ENCODE measurements around the gene SPTLC1.
A peak's percentile ranks its signal among the peaks of the same experiment; 100 is the strongest.
"Not testable (repeated sequence)": the region's sequence is repeated elsewhere in the genome, so short reads cannot be mapped to it uniquely, and the experiment has no call there.

SPTLC1 gene

DNA sequence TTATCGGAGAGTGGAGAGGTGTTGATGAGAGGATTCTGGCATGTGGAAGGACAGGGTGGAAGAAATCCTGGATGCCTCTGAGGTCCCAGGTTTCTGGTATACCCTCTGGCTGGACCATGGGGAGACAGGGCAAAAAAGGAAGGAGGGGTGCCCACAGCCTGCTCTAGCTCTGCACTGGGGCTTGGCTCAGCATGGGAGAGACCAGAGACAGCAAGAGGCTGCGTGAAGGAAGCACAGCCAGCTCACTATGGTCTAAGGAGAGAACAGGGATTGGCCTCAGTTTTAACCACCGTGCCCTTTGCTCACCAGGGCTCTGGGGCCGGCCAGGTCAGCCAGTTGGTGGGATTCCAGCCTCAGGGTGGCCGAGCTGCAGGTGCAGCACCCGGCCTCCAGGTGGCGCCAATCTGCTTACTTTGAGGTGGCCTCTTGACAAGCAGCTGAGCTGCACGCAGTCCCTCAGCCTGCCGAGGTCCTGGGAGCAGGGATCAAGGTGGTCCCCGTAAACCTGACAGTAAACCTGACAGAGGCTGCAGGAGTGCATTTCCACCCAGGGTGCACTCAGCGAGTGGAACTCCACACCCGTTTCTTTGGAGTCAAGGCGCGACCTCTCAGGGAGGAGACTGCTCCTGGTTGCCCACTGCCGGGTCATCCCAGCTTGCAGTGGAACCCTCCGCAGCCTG lies 25.0 kb upstream of the SPTLC1 start:
- DNase-seq, result peak; percentile 50

GRCh38 chr9:92138960-92139540 lies 23.8 kb upstream of the SPTLC1 start:
- DNase-seq, result not testable (repeated sequence)

GRCh38 chr9:92138157-92138959 lies 23.1 kb upstream of the SPTLC1 start:
- DNase-seq, result peak; percentile 59 to 64

DNA sequence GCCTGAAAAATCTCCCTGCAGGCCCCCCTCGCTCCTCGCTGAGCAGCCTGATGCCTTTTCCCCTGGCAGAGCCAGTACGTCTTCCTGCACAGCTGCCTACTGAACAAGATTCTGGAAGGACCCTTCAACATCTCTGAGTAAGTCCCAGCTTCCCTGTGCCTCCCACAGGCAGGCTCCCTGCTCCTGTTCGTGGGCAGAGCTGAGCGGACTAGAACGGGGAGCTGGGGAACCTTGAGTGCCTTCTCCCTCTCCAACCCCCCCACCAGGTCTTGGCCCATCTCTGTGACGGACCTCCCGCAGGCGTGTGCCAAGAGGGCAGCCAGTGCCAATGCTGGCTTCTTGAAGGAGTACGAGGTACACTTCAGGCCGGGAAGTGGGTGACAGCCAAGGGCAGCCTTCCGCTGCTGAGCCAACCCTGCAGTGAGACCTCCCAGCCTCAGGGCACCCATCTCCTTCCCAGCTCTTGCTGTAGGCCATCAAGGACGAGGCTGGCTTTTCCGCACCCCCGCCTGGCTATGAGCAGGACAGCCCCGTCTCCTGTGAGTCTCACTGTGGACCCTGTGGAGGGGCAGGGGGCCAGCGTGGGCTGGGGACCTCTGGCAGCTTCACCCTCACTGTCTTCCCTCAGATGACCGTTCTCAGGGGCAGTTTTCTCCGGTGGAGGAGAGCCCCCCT lies 21.1 kb upstream of the SPTLC1 start:
- no peak for DNase-seq

- no peak for DNase-seq
Measured at GRCh38 chr9:92135576-92135975, 20.4 kb upstream of the SPTLC1 start.

GRCh38 chr9:92133949-92134604 lies 18.9 kb upstream of the SPTLC1 start:
- peak; percentile 82 to 83 for DNase-seq

DNA sequence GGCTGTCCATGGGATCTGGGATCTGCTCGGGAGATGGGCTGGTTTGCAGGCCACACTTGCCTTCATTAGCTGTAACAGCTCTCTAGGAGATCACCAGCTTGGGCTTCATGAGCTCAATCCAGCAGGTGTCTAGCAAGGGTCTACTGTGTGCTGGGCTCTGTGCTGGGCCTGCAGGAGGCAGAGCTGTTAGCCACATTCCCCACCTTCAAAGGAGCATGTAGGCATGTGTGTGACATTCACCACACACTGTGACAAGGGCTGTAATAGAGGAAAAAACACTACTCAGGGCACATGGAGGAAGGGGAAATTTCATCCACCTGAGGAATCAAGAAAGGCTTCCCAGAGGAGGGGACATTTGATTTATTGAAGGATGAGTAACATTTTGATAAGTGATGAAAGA lies 17.7 kb upstream of the SPTLC1 start:
- DNase-seq, result not testable (repeated sequence)

DNA sequence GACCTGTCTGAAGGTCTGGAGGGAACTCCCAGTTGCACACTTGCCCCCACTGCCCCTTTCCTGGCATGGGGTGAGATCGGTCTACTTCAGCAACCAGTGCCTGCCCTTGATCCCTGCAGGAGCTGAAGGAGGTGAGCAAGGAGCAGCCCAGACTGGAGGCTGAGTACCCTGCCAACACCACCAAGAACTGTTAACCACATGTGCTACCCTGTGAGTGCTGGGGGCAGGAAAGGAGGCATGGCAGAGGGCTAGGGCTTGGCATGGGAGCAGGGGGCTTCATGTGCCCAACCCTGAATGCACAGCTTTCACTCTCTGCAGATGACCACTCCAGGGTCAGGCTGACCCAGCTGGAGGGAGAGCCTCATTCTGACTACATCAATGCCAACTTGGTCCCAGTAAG lies 17.3 kb upstream of the SPTLC1 start:
- no peak for DNase-seq

- DNase-seq, result no peak
Measured at GRCh38 chr9:92122800-92123199, 7.6 kb upstream of the SPTLC1 start.

- no peak for DNase-seq
Measured at GRCh38 chr9:92122061-92122460, 6.8 kb upstream of the SPTLC1 start.

DNA sequence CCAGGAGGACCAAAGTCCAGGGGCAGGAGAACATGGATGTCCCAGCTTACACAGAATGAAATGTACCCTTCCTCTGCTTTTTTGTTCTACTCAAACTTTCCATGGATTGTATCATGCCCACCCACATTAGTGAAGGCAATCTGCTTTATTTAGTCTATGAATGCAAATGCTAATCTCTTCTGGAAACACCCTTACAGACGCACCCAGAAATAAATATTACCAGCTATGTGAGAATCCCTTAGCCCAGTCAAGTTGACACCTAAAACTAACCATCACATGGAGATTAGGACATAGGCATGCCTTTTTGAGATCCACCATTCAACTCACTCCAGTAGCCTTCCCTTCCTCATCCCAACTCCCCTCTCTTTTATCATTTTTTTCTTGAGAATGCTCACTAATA lies 6.1 kb upstream of the SPTLC1 start:
- DNase-seq, result no peak

DNA sequence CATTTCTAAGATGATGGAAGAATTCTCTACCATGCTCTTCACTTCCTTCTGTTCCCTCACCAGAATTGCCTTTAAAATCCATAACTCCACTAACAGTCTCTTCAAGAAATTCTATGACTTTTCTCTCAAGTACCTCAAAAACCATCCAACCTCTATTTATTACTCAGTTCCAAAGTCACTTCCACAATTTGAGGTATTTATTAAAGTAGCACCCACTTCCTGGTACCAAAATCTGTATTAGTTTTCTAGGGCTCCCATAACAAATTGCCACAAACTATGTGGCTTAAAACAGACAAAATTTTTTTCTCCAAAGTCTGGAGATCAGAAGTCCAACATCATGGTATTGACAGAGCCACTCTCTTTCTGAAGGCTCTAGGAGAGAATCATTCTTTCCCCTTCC lies 4.9 kb upstream of the SPTLC1 start:
- no peak for DNase-seq

GRCh38 chr9:92119586-92119985 lies 4.4 kb upstream of the SPTLC1 start:
- DNase-seq, result no peak

DNA sequence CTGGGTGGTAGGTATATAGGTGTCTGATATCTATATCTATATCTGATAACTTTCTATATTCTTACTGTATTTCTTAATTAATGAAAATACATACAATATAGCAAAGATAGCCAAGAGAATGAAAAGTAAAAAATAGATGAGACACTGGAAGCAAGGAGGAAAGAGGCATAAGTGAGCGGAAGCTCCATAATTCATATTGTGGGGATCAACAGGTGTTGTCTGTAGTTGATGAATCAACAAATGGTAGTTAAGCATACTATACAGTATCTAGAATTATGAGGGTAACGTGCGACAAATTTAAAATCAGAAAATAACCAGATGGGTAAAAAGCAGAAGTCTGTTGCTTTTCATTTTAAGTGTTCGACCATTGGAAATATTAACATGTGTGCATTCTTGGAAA lies 7.1 kb downstream of the SPTLC1 start:
- no peak for DNase-seq

- DNase-seq, result not testable (repeated sequence)
Measured at GRCh38 chr9:92105446-92106225, 9.6 kb downstream of the SPTLC1 start.

DNA sequence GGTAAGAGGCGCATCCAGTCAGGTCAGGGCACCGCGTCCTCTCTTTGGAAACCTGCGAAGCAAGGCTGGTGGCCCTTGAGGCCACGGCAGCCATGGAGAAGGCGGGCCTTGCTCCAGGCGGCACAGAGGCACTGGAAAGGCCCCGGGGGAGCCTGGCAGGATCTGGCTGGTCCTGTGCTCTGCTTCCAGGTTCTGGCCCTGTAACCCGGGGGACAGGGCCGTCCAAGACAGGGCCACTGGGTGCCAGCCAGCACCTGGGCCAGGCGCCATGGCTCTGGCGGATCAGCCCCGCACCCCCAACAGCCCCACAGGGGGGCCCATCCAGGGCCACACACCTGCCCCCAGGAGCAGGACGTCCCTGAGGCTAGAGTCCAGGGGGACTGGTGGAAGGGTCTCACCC lies 11.6 kb downstream of the SPTLC1 start:
- not testable (repeated sequence) for DNase-seq

GRCh38 chr9:92100237-92100911 lies 14.8 kb downstream of the SPTLC1 start:
- DNase-seq, result no peak

DNA sequence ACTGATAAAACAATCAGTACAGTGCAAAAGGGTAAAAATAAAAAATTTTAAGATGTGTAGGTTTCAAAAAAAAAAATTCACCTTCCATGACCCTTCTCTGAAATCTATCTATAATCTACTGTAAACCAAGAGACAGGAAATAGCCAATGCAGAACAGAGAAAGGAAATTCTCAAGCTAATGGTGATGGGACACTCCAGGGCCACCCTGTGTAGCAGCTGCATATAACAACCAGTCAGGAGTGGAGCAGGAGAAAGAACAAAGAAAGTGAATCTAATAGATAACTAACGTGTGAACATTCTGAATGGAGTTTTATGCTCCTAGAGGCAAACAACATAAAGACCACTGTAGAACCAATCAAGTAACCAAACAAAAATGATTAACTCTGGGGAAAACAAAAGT lies 16.6 kb downstream of the SPTLC1 start:
- no peak for DNase-seq

GRCh38 chr9:92097997-92098482 lies 17.2 kb downstream of the SPTLC1 start:
- DNase-seq, result no peak

GRCh38 chr9:92095236-92095635 lies 20.0 kb downstream of the SPTLC1 start:
- peak in 1 of 2 experiments; percentile 6 for DNase-seq

GRCh38 chr9:92094655-92095054 lies 20.6 kb downstream of the SPTLC1 start:
- DNase-seq, result peak in 1 of 2 experiments; percentile 17

Measured in Kasumi-1 (cell line).